Stimulated activated CD4-positive, alpha-beta T cell treated with anti-CD3 and anti-CD28 coated beads, Interleukin-2, amount 100 ng/mL, for 48 hours (primary cell): ENCODE measurements around the gene NRG4.
"Not testable (repeated sequence)": the region's sequence is repeated elsewhere in the genome, so short reads cannot be mapped to it uniquely, and the experiment has no call there.

Experiments used
- DNase-seq, 2 donors: peaks; one replicate each; pipeline ENCODE4 v3.0.0-alpha.2; 2020

Gene NRG4

DNA sequence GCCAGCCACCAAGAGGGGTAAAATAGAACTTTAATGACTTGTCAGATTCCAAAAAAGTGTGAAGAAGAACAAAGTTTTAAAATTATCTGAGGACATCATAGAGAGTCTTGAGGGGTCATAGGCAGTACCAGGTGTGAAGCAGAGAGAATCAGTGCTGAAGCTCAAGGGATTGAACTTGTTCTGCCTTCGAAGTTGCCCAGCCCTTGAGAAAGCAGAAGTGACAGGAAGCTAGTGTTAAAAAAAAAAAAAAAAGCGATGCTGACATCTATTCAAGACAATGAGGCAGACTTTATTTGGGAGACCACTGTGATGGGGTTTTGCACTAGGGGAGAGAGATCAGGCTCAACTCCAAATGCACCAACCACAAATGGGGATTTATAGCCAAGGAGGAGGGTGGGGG, 86.8 kb downstream of the NRG4 start:
- no peak for DNase-seq

DNA sequence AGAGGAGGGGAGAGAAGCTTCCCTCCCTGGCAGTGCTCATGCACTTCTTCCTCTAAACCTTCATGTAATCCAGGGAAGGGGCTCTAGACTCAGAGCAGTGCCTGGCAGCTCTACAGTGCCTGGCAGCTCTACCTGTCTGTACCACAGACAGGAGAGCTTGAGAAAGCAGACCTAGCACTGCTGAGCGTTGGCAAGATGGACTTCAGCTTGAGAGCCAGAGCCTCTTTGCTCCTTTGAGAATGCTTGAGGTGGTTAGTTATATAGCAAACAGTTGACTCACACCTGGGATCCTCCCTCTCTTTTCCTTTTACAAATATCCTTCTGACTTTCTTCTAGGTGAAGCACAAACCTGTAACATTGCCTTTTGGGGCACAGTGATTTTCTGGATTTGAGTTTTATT, 87.6 kb downstream of the NRG4 start:
- DNase-seq = no peak

DNA sequence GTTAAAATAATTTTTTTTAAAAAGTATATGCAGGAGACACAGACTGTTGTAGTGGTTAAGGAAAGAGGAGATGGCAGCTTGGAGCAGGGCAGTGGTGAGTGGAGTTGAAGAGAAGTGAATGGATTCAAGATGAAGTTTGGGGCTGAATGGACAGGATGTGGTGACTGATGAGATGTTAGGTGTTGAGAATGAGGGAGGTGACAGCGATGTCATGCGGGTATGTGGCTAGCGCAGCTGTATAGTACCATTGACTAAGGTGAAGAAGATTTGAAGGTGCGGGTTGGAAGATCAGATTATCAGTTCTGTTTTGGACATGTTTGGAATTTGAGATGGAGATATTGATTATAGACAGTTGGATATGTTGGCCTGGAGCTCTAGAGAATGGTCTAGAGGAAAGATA, 88.5 kb downstream of the NRG4 start:
- DNase-seq = no peak

DNA sequence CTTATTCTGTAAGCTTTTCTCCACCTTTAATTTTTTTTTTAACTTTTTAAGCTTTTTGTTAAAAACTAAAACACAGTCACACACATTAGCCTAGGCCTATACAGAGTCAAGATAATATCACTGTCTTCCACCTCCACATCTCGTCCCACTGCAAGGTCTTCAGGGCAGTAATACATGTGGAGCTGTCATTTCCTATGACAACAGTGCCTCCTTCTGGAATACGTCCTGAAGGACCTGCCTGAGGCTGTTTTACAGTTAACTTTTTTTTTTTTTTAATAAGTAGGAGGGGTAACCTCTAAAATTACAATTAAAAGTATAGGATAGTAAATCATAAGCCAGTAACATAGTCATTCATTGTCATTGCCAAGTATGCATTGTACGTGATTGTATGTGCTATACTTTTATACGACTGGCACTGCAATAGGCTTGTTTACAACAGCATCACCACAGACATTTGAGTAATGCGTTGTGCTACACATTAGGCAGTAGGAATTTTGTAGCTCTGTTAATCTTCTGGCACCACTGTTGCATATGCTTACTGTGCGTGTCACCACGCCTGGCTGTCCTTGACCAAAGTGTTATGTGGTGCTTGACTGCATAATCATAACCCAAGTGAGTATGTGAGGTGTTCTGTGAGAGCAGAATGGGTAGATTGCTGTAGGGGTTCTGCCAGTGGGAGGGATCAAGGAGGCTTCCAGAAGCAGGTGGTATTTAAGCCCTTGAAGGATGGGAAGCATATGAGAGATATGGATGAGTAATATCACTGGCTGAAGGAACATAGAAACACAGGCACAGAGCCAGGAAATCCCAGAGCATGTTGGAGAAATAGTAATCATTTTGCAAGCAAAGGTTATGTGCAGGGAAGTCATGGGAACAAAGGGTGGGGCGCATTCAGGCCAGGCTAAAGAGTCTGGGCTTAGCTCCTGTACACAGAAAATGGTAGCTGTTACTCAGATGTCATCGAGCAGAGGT, 90.2 kb downstream of the NRG4 start:
- no peak for DNase-seq

DNA sequence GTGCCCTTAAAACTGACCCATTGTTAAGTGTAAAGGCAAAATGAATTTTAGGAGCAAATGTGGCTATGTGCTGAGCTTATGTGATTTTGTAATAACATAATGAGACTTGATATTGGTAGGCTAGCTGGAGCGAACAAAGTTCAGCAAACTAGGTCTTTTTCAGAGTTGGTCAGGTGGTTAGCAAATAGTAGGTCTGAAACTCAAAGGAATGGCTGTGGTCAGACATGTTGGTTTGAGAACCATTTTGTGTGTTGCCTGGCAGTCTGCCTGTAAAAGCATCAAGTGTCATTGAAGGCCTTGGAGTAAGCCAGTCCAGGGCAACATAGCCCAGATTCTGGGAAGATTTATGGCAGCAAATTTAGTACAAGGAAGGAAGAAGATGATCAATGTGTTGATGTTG, 92.1 kb downstream of the NRG4 start:
- no peak for DNase-seq

DNA sequence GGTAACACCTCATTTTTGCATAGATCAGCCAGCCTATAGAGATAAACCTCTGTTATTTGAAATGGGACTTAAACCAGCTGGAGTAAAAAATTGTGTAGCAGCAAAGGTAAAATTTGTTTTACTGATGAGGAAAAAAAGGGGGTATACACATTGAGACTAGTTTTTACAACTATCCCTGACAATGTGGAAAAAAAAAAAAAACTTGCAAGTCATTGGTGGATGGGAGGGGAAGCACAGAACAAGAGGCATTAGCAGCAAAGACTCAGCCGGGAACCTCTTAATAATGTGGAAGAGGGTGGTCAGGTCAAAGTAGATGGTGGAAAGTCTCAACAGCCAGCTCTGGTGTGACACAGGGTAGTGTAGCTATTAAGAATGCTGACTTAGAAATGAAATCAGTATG, 94.1 kb downstream of the NRG4 start:
- DNase-seq = no peak

DNA sequence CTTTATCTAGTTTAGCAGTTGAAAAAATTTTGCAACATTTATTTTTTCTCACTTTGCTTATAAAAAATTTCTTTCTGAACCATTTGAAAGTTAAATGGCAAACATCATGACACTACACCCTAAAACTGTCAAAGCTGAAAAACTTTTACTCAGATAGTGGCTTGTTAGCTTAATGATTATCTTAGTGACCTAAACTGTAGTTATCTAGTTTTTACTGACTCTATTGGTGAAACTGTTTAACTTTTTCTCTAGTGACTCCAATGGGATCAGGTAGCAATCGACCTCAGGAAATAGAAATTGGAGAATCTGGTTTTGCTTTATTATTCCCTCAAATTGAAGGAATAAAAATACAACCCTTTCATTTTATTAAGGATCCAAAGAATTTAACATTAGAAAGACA, 95.2 kb downstream of the NRG4 start:
- DNase-seq = no peak

DNA sequence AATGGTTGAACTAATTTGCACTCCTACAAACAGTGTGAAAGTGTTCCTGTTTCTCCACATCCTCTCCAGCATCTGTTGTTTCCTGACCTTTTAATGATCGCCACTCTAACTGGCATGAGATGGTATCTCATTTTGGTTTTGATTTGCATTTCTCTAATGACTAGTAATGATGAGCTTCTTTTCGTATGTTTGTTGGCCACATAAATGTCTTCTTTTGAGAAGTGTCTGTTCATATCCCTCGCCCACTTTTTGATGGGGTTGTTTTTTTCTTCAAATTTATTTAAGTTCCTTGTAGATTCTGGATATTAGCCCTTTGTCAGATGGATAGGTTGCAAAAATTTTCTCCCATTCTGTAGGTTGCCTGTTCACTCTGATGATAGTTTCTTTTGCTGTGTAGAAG, 101.9 kb downstream of the NRG4 start:
- not testable (repeated sequence) for DNase-seq

DNA sequence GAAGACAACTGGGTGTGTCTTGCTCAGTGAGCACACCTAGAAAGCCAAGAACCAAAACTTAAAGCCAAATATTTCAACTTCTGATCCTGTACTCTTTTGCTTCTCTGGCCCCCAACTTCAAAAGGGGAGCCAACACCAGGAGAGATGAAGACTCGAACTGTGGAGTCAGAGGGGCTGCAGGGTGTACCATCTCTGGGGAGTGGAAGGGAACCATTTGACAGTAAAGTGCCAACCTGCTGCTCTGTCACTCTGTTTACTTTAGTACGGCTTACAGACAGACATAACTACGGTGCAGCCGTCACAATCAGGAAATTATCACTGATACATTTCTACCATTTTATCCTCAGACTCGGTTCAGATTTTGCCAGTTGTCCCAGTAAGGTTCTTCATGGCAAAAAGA, 107.0 kb downstream of the NRG4 start:
- no peak for DNase-seq

DNA sequence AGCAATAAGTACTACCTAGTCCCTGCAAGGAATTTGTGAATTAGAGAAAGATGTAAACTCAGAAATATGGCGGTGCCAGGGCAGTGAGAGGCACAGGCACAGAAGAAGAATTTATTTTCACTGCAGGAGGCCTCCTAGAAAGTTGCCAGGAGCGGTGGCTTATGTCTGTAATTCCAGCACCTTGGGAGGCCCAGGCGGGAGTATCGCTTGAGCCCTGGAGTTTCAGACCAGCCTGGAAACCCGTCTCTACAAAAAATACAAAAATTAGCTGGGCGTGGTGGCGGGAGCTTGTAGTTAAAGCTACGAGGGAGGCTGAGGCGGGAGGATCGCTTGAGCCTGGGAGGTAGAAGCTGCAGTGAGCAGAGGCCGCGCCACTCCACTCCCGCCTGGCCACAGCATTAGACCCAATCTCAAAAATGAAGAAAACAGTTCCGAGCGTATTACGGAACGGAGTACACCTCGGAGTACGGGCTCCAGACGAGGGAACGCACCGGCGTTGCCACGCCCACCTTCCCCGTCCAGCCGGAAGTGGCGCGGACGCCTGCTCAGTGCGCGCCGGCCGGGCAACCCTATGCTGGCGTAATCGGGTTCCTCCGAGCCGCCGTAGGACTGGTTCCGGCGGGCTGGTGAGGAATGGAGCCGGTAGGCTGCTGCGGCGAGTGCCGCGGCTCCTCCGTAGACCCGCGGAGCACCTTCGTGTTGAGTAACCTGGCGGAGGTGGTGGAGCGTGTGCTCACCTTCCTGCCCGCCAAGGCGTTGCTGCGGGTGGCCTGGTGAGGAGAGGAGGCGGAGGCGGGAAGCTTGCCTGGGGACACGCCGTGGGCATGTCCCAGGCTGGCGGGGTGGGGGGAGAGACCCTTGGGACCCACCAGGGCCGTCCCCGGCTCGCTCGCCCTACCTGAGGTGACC, 108.6 kb downstream of the NRG4 start, which contains the start of gene FBXO22:
TSS of gene FBXO22 (plus strand) at position 548 of the 909 bp plus-strand sequence. CDS start at position 634, 86 bp downstream.
- peak; percentile 90 to 91 for DNase-seq

DNA sequence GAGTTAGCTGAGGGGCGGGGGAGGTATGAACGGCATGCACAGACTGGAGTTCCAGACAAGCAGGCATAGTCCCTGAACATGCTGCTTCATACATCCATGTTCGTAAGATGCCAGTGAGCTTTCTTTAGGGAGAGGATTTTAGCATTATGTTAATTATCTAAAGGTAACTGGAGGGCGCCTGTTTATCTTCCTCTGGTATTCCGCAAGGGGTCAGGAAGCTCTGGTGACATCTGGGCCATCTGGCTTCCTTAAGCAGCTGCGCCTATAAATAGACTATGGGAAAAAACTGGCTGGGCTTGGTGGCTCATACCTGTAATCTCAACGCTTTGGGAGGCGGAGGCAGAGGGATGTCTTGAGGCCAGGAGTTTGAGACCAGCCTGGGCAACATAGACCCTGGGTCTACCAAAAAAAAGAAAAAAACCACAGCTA, 110.1 kb downstream of the NRG4 start:
- DNase-seq = no peak

DNA sequence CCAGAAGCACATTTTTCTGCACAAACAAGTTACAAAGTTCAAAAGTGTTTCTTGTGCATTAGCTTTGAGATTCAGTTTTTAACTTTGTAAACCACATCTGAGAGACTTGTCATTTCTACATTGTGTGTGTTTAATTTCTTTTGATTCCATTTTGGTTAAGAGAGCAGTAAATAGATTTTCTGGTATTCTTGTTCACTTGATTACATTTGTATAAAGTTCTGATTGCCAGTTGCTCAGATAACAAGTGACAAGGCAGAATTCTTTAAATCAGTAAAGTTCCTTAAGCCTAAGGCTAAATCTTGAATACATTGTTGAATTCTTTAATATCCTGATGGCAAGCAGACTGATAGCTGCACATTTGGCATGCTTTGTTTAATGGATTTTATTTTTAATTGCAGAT, 111.6 kb downstream of the NRG4 start:
- DNase-seq = no peak

DNA sequence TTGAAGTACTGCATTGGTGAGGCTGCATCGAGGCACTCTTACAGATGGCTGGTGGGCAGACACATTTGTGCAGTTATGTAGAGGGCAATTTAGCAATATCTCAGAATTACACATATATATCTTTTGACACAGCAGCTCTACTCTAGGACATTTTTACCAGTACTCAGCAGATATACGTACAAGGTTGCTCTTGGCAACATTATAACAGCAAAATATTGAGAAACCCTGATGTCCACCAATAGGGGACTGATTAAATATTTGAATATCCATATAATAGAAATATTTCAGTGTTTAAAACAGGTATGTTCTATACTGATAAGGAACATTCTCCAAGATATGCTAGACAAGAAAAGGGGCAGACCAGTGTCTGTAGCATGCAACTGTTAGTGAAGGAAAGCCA, 116.5 kb downstream of the NRG4 start:
- no peak for DNase-seq

DNA sequence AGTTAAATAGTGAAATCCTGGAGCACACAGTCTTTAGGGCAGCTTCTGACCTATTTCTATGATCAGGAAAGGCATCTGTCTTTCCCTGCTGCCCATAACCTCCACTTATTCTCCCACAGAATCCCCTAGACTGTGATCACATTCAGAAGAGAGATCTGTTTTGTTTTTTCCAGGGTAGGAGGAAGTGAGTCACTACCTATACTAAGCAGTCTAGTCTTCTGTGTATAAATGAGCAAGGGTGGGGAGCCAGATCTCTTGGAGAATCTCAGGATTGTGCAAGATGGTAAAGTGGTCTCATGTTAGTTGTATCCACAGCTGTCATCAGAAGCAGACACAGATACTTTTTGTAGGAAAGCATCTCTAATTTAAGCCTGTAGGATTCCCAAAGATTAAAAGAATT, 120.3 kb downstream of the NRG4 start:
- no peak for DNase-seq
